Memory B cell (primary cell): ENCODE measurements around the gene CRIP1.

ENCODE experiments used
- ATAC-seq: fragments of 150-1000 bp; cut with Tn5 transposase; 2 replicates; pipeline ENCODE4 v1.10.0; 2021; ENCODE audit warnings: low read depth, mild to moderate bottlenecking, moderate library complexity
- DNase-seq, 2 donors: peaks; one replicate each; pipeline ENCODE4 v3.0.0; 2022; ENCODE audit warnings: low spot score in 2 of 2
- H3K27ac Mint-ChIP-seq: one replicate; pipeline ENCODE4 v1.8.0; 2022; ENCODE audit warnings: mild to moderate bottlenecking, moderate library complexity, mixed read lengths
- H3K27me3 Mint-ChIP-seq: one replicate; pipeline ENCODE4 v1.8.0; 2022; ENCODE audit warnings: mixed read lengths
- H3K36me3 Mint-ChIP-seq: one replicate; pipeline ENCODE4 v1.8.0; 2022; ENCODE audit warnings: mild to moderate bottlenecking, mixed read lengths
- H3K4me1 Mint-ChIP-seq: one replicate; pipeline ENCODE4 v1.8.0; 2022; ENCODE audit warnings: mixed read lengths
- H3K4me3 Mint-ChIP-seq: one replicate; pipeline ENCODE4 v1.8.0; 2022; ENCODE audit warnings: mild to moderate bottlenecking, moderate library complexity, mixed read lengths
- H3K9me3 Mint-ChIP-seq: one replicate; pipeline ENCODE4 v1.8.0; 2022; ENCODE audit warnings: mixed read lengths

CRIP1 gene

DNA sequence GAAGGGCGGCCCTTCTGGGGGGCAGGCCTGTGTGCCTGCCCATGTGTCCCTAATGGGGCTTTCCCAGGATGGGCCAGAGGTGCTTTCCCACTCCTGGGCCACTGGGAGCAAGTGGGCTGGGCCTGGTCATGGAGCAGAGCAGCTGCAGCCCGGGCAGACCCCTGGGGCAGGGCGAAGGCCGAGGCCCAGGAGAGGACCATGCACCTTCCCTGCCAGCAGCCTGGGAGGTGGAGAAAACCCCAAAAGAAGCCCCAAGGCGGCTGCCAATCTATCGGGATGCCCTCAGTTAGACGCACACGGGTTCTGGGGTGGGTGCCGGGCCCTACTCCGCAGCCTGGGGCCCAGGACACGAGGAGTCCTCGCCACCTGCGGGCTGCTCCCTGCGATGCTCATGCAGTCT, 28.1 kb upstream of the CRIP1 start:
- Mint-ChIP-seq H3K4me3 (no peak overlapping the region), H3K9me3 (no peaks in the 10 kb centered on the region), H3K27ac (no peak overlapping the region), H3K27me3 (no peaks in the 10 kb centered on the region), H3K4me1 (no peaks in the 10 kb centered on the region), H3K36me3 (peaks cover 13% of the 10 kb centered on the region)
- ATAC-seq (no peak), DNase-seq (no peak)

DNA sequence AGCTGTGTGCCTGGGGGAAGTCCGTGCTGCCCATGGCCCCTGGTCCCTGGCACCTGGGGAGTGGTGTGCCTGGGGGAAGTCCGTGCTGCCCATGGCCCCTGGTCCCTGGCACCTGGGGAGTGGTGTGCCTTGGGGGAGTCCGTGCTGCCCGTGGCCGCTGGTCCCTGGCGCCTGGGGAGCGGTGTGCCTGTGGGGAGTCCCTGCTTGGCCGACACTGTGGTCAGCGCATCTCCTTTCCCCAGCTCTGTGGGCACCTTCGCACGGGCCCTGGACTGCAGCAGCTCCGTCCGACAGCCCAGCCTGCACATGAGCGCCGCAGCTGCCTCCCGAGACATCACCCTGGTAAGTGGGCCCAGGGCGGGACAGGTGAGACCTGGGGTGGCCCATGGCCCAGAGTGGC, 26.6 kb upstream of the CRIP1 start:
- H3K4me1 Mint-ChIP-seq: no peaks in the 10 kb centered on the region
- H3K27ac Mint-ChIP-seq: no peak overlapping the region
- H3K4me3 Mint-ChIP-seq: no peak overlapping the region
- H3K27me3 Mint-ChIP-seq: no peaks in the 10 kb centered on the region
- DNase-seq (no peak), ATAC-seq (no peak)
- H3K9me3 Mint-ChIP-seq: no peaks in the 10 kb centered on the region
- peaks cover 12% of the 10 kb centered on the region for H3K36me3 Mint-ChIP-seq

DNA sequence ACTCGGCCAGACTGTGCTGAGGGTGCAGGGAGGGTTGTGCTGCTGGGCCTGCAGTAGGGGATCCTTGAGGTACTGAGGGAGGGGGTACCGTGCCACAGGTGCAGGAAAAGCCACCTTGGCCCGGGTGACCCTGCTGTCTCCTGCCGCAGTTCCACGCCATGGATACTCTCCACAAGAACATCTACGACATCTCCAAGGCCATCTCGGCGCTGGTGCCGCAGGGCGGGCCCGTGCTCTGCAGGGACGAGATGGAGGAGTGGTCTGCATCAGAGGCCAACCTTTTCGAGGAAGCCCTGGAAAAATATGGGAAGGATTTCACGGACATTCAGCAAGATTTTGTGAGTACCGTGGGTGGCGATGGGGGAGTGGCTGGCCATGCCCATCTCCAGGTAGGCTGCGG, 26.1 kb upstream of the CRIP1 start:
- no peak for DNase-seq
- ATAC-seq: no peak
- Mint-ChIP-seq H3K36me3 (peaks cover 9% of the 10 kb centered on the region), H3K27ac (no peak overlapping the region), H3K9me3 (no peaks in the 10 kb centered on the region), H3K4me3 (no peak overlapping the region), H3K27me3 (no peaks in the 10 kb centered on the region), H3K4me1 (no peaks in the 10 kb centered on the region)

DNA sequence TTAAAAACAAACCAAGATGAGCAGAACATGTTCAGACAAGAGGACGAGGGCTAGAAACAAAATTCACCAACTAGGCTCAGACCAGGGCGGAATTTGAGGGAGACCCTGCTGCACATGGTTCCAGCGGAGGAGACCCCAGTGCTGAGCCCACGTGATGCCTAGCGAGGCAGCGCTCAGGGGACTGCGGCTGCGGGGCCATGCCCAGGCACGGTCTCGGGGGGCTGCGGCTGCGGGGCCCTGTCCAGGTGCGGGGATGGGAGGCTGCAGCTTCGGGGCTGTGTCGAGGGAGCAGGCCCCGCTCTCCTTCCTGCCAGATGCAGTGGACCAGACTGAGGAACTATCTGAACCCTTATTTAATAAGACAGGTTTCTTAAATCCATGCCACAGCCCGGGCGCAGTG, 24.8 kb upstream of the CRIP1 start:
- no peaks in the 10 kb centered on the region for H3K9me3 Mint-ChIP-seq
- no peaks in the 10 kb centered on the region for H3K27me3 Mint-ChIP-seq
- H3K4me1 Mint-ChIP-seq: no peaks in the 10 kb centered on the region
- DNase-seq (no peak), ATAC-seq (no peak)
- H3K4me3 Mint-ChIP-seq: no peak overlapping the region
- H3K36me3 Mint-ChIP-seq: peaks cover 8% of the 10 kb centered on the region
- no peak overlapping the region for H3K27ac Mint-ChIP-seq

GRCh38 chr14:105464501-105464900, 22.2 kb upstream of the CRIP1 start:
- Mint-ChIP-seq H3K36me3 (peaks cover 9% of the 10 kb centered on the region), H3K9me3 (no peaks in the 10 kb centered on the region), H3K27me3 (no peaks in the 10 kb centered on the region), H3K27ac (no peak overlapping the region), H3K4me3 (no peak overlapping the region), H3K4me1 (no peaks in the 10 kb centered on the region)
- no peak for DNase-seq
- no peak for ATAC-seq

DNA sequence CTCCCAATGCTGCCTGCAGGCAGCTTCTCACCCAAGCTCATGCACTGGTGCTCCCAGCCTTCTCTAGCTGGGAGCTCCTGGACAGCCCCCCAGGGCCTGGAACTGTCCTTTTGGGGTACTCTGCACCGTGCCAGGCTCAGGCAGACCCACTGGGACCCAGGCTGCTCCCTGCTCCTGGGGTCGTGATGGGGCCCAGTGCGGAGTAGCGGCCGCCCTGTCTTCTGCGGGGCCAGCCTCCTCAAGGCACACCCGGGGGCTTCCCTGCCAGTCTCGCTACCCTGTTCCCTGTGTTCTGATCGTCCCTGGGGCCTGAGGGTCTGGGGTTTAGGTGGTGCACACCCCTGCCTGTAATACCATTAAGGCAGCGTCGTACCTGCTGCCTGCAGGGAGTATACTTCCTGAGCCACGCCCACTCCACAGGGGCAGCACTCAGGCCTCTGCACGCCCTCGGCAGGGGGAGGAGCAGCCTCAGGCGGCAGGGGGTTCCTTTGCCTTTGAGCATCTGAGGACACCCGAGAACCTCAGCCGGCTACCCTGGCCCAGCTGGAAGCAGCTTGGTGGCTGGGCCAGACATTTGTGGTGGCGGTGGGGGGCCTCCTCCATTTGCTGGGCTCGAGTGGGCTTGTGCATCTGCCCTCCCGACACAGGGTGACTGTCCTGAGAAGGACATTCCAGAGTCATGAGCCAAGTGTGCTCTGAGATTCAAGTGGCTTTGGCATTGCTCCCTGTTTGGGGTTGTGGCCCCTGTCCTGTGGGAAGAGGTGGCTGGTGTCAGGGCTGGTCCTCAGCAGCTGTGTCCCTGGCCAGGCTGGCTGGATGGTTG, 21.3 kb upstream of the CRIP1 start:
- H3K36me3 Mint-ChIP-seq: peaks cover 9% of the 10 kb centered on the region
- H3K4me1 Mint-ChIP-seq: no peaks in the 10 kb centered on the region
- H3K9me3 Mint-ChIP-seq: no peaks in the 10 kb centered on the region
- DNase-seq (no peak), ATAC-seq (no peak)
- H3K27ac Mint-ChIP-seq: no peak overlapping the region
- H3K27me3 Mint-ChIP-seq: no peaks in the 10 kb centered on the region
- no peak overlapping the region for H3K4me3 Mint-ChIP-seq

DNA sequence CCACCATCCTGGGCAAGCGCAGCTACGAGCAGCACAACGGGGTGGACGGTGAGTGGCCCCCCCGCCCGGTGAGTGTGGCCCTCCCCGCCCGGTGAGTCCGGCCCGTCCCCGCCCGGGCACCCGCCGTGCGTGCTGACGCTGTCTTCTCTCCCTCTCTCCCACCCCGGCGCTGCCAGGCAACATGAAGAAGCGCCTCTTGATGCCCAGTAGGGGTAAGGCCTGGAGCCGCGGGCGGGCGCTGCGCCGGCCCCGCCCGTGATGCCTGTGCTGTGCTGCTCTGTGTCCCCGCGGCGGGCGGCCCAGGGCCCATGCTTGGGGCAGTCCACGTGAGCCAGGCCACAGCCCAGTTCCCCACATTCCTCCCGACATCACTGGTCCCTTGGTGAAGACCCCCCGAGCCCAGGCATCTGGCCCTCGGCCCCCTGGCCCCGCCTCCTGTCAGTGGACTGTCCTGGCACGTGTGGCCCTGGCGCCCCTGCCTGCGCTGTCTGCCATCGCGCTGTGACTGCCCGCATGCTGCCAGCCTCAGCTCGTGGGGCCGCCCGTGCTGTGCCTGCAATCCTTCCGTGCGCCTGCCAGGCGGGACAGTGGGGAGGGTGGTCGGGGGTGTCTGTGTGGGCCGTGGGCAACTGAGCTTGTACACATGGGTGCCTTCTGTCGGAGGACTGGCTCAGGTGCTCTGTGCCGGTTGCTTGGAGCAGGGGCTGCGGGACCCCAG, 20.0 kb upstream of the CRIP1 start:
- H3K9me3 Mint-ChIP-seq: no peaks in the 10 kb centered on the region
- H3K27ac Mint-ChIP-seq: no peak overlapping the region
- H3K27me3 Mint-ChIP-seq: no peaks in the 10 kb centered on the region
- no peaks in the 10 kb centered on the region for H3K4me1 Mint-ChIP-seq
- H3K36me3 Mint-ChIP-seq: peaks cover 8% of the 10 kb centered on the region
- ATAC-seq (no peak), DNase-seq (no peak)
- H3K4me3 Mint-ChIP-seq: no peak overlapping the region

DNA sequence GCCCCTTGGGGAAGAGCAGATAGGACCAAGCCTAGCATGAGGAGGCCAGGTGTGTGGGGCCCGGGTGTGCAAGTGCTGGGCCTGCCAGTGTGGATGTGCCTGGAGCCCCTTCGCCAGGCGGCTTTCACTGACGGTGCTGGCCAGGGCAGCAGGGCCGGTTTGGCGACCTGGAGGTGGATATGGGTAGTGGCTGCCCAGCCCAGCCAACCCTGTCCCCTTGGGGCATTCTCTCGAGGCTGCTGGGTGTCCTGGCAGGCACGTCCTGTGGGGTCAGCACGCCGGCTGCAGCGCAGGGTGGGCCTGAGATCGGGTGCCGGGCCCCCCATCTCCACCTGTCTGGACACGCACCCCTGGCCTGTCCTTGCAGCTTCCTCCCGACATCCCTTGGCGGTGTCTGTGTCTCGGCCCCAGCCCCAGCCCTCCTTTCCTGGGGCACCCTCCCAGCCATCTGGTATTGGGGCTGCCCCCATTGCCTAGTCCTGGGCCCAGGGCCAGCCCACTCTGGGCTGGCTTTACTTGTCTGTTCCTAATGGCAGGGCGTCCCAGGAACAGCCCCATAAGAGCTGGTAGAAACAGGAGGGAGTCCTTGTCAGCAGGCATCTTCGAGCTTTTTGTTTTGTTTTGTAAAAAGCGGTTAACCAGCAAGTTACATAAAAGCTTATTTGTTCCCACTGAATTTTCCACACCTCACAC, 19.3 kb upstream of the CRIP1 start:
- no peak overlapping the region for H3K4me3 Mint-ChIP-seq
- H3K9me3 Mint-ChIP-seq: no peaks in the 10 kb centered on the region
- H3K4me1 Mint-ChIP-seq: peaks cover 2% of the 10 kb centered on the region
- H3K36me3 Mint-ChIP-seq: peaks cover 8% of the 10 kb centered on the region
- no peak overlapping the region for H3K27ac Mint-ChIP-seq
- no peaks in the 10 kb centered on the region for H3K27me3 Mint-ChIP-seq
- ATAC-seq (no peak), DNase-seq (no peak)

DNA sequence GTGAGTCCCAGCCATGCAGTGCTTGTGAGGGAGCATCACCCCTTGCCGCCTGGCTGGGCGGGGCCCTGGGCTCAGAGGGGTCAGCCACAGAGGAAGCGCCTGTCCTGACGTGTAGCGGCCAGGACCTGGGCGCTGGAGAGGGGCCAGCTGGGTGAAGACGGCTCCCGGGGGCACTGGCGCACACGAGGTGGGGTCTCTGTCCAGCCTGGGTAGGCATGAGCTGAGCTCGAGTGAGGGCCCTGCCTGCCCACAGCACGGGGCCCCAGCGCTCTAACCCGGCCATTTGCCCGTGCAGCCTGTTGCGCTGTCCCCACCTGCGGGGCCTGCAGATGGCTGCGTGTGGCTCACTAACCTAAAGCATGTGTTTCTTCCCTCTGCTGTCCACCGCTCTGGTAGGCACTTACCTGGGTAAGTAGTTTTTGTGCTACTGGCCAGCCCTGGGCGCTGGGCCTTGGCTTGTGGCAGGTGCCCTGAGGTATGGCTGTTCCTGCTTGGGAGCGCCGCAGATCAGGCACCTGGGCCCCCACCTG, 18.7 kb upstream of the CRIP1 start:
- Mint-ChIP-seq H3K4me3 (no peak overlapping the region), H3K27me3 (no peaks in the 10 kb centered on the region), H3K4me1 (peaks cover 2% of the 10 kb centered on the region), H3K9me3 (no peaks in the 10 kb centered on the region), H3K27ac (no peak overlapping the region), H3K36me3 (peaks cover 6% of the 10 kb centered on the region)
- ATAC-seq: no peak
- DNase-seq: no peak

- Mint-ChIP-seq H3K36me3 (peaks cover 5% of the 10 kb centered on the region), H3K9me3 (no peaks in the 10 kb centered on the region), H3K4me3 (no peak overlapping the region), H3K4me1 (peaks cover 5% of the 10 kb centered on the region), H3K27ac (no peak overlapping the region), H3K27me3 (no peaks in the 10 kb centered on the region)
- DNase-seq (no peak), ATAC-seq (no peak)
Measured at GRCh38 chr14:105468621-105469241, 18.0 kb upstream of the CRIP1 start.

DNA sequence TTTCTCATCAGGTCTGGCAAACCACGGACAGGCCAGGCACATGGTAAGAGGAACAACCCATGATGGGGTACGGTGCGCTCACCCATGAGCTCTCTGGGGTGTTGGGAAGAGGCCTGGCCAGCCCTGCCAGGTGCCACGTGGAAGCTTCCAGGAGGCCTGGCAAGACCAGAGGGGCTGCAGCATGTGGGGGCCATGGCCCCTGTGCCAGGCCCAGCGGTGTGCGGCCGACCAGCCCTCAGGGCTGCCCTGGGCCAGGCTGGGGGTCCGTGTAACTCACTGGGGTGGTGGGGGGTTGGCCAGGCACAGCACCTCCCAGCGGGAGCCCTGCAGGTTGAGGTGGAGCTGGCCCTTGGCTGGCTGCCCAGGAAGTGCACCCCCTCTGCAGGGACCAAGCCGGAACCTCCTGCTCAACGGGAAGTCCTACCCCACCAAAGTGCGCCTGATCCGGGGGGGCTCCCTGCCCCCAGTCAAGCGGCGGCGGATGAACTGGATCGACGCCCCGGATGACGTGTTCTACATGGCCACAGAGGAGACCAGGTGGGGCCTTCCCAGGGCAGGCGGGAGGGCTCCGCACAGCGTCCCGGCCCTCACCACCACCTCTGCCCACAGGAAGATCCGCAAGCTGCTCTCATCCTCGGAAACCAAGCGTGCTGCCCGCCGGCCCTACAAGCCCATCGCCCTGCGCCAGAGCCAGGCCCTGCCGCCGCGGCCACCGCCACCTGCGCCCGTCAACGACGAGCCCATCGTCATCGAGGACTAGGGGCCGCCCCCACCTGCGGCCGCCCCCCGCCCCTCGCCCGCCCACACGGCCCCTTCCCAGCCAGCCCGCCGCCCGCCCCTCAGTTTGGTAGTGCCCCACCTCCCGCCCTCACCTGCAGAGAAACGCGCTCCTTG, 17.0 kb upstream of the CRIP1 start:
- ATAC-seq: no peak
- peaks cover 3% of the 10 kb centered on the region for H3K36me3 Mint-ChIP-seq
- no peaks in the 10 kb centered on the region for H3K9me3 Mint-ChIP-seq
- DNase-seq: no peak
- H3K4me1 Mint-ChIP-seq: peaks cover 5% of the 10 kb centered on the region
- no peaks in the 10 kb centered on the region for H3K27me3 Mint-ChIP-seq
- H3K27ac Mint-ChIP-seq: no peak overlapping the region
- no peak overlapping the region for H3K4me3 Mint-ChIP-seq

GRCh38 chr14:105470350-105471296, 16.1 kb upstream of the CRIP1 start:
- H3K36me3 Mint-ChIP-seq: peaks cover 1% of the 10 kb centered on the region
- DNase-seq: no peak
- H3K4me1 Mint-ChIP-seq: peaks cover 5% of the 10 kb centered on the region
- ATAC-seq: no peak
- no peaks in the 10 kb centered on the region for H3K27me3 Mint-ChIP-seq
- no peaks in the 10 kb centered on the region for H3K9me3 Mint-ChIP-seq
- H3K4me3 Mint-ChIP-seq: no peak overlapping the region
- no peak overlapping the region for H3K27ac Mint-ChIP-seq
